Caco-2 (cell line): ENCODE data around the gene RGS17. TPM values are rescaled to one million over a fixed set of nuclear protein-coding genes. Genes with fewer than 3 reads are reported as not detected.
A peak's percentile ranks its signal among the peaks of the same experiment; 100 is the strongest.

Source experiments
- BruUV-seq: library from RNA; stranded (reverse); fragments of 400-500 nt; replicated peaks from 2 replicates; lab custom pipeline; 2021; lab: Mats Ljungman, UMichigan
- CTCF ChIA-PET: fragments of 300-600 bp; sonication (Branson Sonifier 250); formaldehyde crosslinking; loops from one replicate; lab custom pipeline; 2022; ENCODE audit warnings: antibody characterized with exemption; lab: Charles Lee
- POLR2A ChIA-PET: fragments of 300-600 bp; sonication (Branson Sonifier 250); formaldehyde crosslinking; loops from one replicate; lab custom pipeline; 2022; ENCODE audit warnings: antibody characterized with exemption; lab: Charles Lee
- DNase-seq, 2 experiments: peaks; one replicate each; pipeline versions ENCODE4 v3.0.0 to v3.0.0-alpha.2; 2020 to 2022
- H3K27me3 ChIP-seq: replicated peaks from 2 replicates; pipeline ENCODE4 v1.6.0; 2011; ENCODE audit warnings: low read length; ENCODE audit not compliant: control insufficient read depth, insufficient read depth
- H3K36me3 ChIP-seq: 2 replicates; pipeline ENCODE4 v1.5.1; 2011; ENCODE audit warnings: low read length; ENCODE audit not compliant: control insufficient read depth, insufficient read depth
- H3K4me1 ChIP-seq: fragments of 250-450 bp; sonication (Bioruptor Pico); 2 replicates; pipeline ENCODE4 v1.5.1; 2020; ENCODE audit warnings: mild to moderate bottlenecking
- H3K4me3 ChIP-seq: 2 replicates; pipeline ENCODE4 v1.5.1; 2011; ENCODE audit warnings: low read depth, mild to moderate bottlenecking, control low read depth, low read length
- H3K9me3 ChIP-seq: fragments of 250-450 bp; sonication (Bioruptor Pico); 2 replicates; pipeline ENCODE4 v1.5.1; 2020; ENCODE audit warnings: mild to moderate bottlenecking, moderate library complexity
- H3K27ac Mint-ChIP-seq: one replicate; pipeline ENCODE4 v1.8.0; 2022; ENCODE audit warnings: mixed read lengths; ENCODE audit not compliant: unreplicated experiment
- H3K27me3 Mint-ChIP-seq: one replicate; pipeline ENCODE4 v1.8.0; 2022; ENCODE audit warnings: mixed read lengths; ENCODE audit not compliant: insufficient read depth, unreplicated experiment
- H3K36me3 Mint-ChIP-seq: one replicate; pipeline ENCODE4 v1.8.0; 2022; ENCODE audit warnings: mild to moderate bottlenecking, mixed read lengths; ENCODE audit not compliant: insufficient read depth, unreplicated experiment
- H3K4me1 Mint-ChIP-seq: one replicate; pipeline ENCODE4 v1.8.0; 2022; ENCODE audit warnings: low read depth, mixed read lengths; ENCODE audit not compliant: unreplicated experiment
- H3K4me3 Mint-ChIP-seq: one replicate; pipeline ENCODE4 v1.8.0; 2022; ENCODE audit warnings: mild to moderate bottlenecking, moderate library complexity, mixed read lengths; ENCODE audit not compliant: unreplicated experiment
- H3K9me3 Mint-ChIP-seq: one replicate; pipeline ENCODE4 v1.8.0; 2022; ENCODE audit warnings: mixed read lengths; ENCODE audit not compliant: unreplicated experiment
- CTCF ChIP-seq, 2 experiments: fragments of 200-600 bp in 1 of 2; IDR thresholded peaks; 1 replicate in 1 of 2; 2 replicates in 1 of 2; pipeline versions ENCODE4 v1.5.1 to v1.8.0; 2011 to 2022; ENCODE audit warnings: antibody characterized with exemption in 1 of 2, control low read depth in 1 of 2, inconsistent platforms in 1 of 2, low read depth in 1 of 2, low read length in 1 of 2, mild to moderate bottlenecking in 1 of 2, moderate library complexity in 1 of 2; ENCODE audit not compliant: insufficient read depth in 1 of 2, severe bottlenecking in 1 of 2, unreplicated experiment in 1 of 2
- intact Hi-C: fragments of 100-400 bp; cut with micrococcal nuclease; formaldehyde crosslinking; loops from one replicate; pipeline ENCODE4 v1.10.0; 2022; ENCODE audit not compliant: unreplicated experiment
- total RNA-seq: library from RNA; stranded (reverse); gene quantifications from 2 replicates; pipeline ENCODE4 v1.2.3, GENCODE V29; 2022

Gene RGS17
- total RNA-seq, 1 experiment from 2014 or later, result not detected

GRCh38 chr6:153108315-153108714 lies 22.8 kb downstream of the RGS17 start:
- POLR2A ChIA-PET, result no interaction called here
- no peaks in the 10 kb centered on the region for H3K4me1 ChIP-seq
- TF ChIP-seq CTCF (IDR thresholded peaks at IDR 0.05; ENCODE audit: insufficient read depth in 1 of 2, low read depth in 1 of 2, low read length in 1 of 2, severe bottlenecking in 1 of 2, unreplicated experiment in 1 of 2), result peak in 1 of 2 experiments; percentile 41
- no peak overlapping the region for H3K27ac Mint-ChIP-seq
- H3K27me3 Mint-ChIP-seq, result peaks cover 19% of the 10 kb centered on the region
- no peaks in the 10 kb centered on the region for H3K9me3 Mint-ChIP-seq
- no peaks in the 10 kb centered on the region for H3K36me3 ChIP-seq
- H3K27me3 ChIP-seq, result no peaks in the 10 kb centered on the region
- no peaks in the 10 kb centered on the region for H3K9me3 ChIP-seq
- no peaks in the 10 kb centered on the region for H3K36me3 Mint-ChIP-seq
- no peaks in the 10 kb centered on the region for H3K4me1 Mint-ChIP-seq
- H3K4me3 Mint-ChIP-seq, result no peak overlapping the region
- H3K4me3 ChIP-seq, result no peak overlapping the region
- CTCF ChIA-PET, result interaction anchor here (1.0 kb wide), 1 partner anchor 76 kb away, joined by 5 read pairs; no protein-coding TSS in a partner anchor
- BruUV-seq, result no TSS peak
- DNase-seq, result peak in 1 of 2 experiments; percentile 12
- intact Hi-C loops, result loop anchor here (1.0 kb wide), 1 partner anchor 76 kb away; no protein-coding TSS in a partner anchor

GRCh38 chr6:153106021-153106420 lies 25.1 kb downstream of the RGS17 start:
- POLR2A ChIA-PET, result no interaction called here
- no peaks in the 10 kb centered on the region for H3K36me3 Mint-ChIP-seq
- peaks cover 12% of the 10 kb centered on the region for H3K27me3 Mint-ChIP-seq
- Histone ChIP-seq H3K27me3 (no peaks in the 10 kb centered on the region), H3K4me3 (no peak overlapping the region), H3K4me1 (no peaks in the 10 kb centered on the region), H3K9me3 (no peaks in the 10 kb centered on the region), H3K36me3 (no peaks in the 10 kb centered on the region)
- no peaks in the 10 kb centered on the region for H3K4me1 Mint-ChIP-seq
- no TSS peak for BruUV-seq
- intact Hi-C loops, result no loop called here
- no peak overlapping the region for H3K4me3 Mint-ChIP-seq
- CTCF ChIA-PET, result no interaction called here
- TF ChIP-seq CTCF (IDR thresholded peaks at IDR 0.05; ENCODE audit: insufficient read depth in 1 of 2, low read depth in 1 of 2, low read length in 1 of 2, severe bottlenecking in 1 of 2, unreplicated experiment in 1 of 2), result no peak
- H3K9me3 Mint-ChIP-seq, result no peaks in the 10 kb centered on the region
- H3K27ac Mint-ChIP-seq, result no peak overlapping the region
- no peak for DNase-seq

GRCh38 chr6:153104220-153104619 lies 26.9 kb downstream of the RGS17 start:
- Histone ChIP-seq H3K27me3 (no peaks in the 10 kb centered on the region), H3K9me3 (no peaks in the 10 kb centered on the region), H3K4me1 (no peaks in the 10 kb centered on the region), H3K36me3 (no peaks in the 10 kb centered on the region), H3K4me3 (no peak overlapping the region)
- Mint-ChIP-seq H3K27ac (no peak overlapping the region), H3K9me3 (no peaks in the 10 kb centered on the region), H3K4me3 (no peak overlapping the region), H3K27me3 (peaks cover 9% of the 10 kb centered on the region), H3K36me3 (no peaks in the 10 kb centered on the region), H3K4me1 (no peaks in the 10 kb centered on the region)
- ChIA-PET CTCF (no interaction called here), POLR2A (no interaction called here)
- no TSS peak for BruUV-seq
- TF ChIP-seq CTCF (IDR thresholded peaks at IDR 0.05; ENCODE audit: insufficient read depth in 1 of 2, low read depth in 1 of 2, low read length in 1 of 2, severe bottlenecking in 1 of 2, unreplicated experiment in 1 of 2), result no peak
- DNase-seq, result no peak
- intact Hi-C loops, result no loop called here
